ENCODE data around the gene ELOVL1. TPM values are rescaled to one million over a fixed set of nuclear protein-coding genes. Genes with fewer than 3 reads are reported as not detected.

Gene ELOVL1
- polyA plus RNA-seq, 2 of the 4 experiments (the other 2 are of a cell fraction) = 105 to 124 TPM

DNA sequence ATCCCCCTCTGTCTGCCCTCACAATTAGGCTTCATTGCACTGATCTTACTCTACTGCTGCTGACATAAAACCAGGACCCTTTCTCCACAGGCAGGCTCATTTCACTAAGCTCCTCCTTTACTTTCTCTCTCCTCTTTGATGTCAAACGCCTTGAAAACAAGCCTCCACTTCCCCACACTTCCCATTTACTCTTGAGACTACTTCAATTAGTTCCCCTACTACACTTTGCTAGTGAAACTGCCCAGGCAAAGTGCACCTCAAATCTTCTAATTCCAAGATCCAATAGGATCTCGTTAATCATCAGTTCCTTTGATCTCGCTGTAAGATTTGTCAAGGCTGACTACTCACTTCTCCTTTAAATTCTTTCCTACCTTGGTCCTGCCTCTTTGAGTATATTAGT lies 14.9 kb downstream of the ELOVL1 start:
- DNase-seq (ENCODE audit: low read depth in 1 of 2, low spot score in 1 of 2) (no peak), ATAC-seq (no peak), FAIRE-seq (no peak)
- WGBS (ENCODE audit: missing lambda C conversion rate) = 83% methylated on average over 3 of the region's 3 CpGs
- no peak for TF ChIP-seq ZC3H11A (IDR thresholded peaks at IDR 0.05)
- TF ChIP-seq SMC3 (IDR thresholded peaks at IDR 0.05) = no peak
- no peak for TF ChIP-seq HOXA7 (CRISPR knock-in tag; IDR thresholded peaks at IDR 0.05)
- TF ChIP-seq RARB (CRISPR knock-in tag; IDR thresholded peaks at IDR 0.05) = no peak
- TF ChIP-seq HOXB13 (CRISPR knock-in tag; IDR thresholded peaks at IDR 0.05; ENCODE audit: low read depth) = no peak
- H3K9me3 ChIP-seq = no peaks in the 10 kb centered on the region
- H3K4me2 ChIP-seq = no peak overlapping the region
- ChIA-PET CTCF (interaction anchor here (0.6 to 1.3 kb wide), 2 partner anchors 37 to 126 kb away, joined by 3 to 4 read pairs; no protein-coding TSS in a partner anchor), POLR2A (interaction anchor here (0.6 kb wide), 1 partner anchor 14 kb away, joined by 8 read pairs; no protein-coding TSS in a partner anchor)
- no peak overlapping the region for H3K4me3 ChIP-seq
- peaks cover 16% of the 10 kb centered on the region; the same call in 2 of the 3 replicates for H3K4me1 ChIP-seq
- H3K27ac ChIP-seq = no peak overlapping the region

DNA sequence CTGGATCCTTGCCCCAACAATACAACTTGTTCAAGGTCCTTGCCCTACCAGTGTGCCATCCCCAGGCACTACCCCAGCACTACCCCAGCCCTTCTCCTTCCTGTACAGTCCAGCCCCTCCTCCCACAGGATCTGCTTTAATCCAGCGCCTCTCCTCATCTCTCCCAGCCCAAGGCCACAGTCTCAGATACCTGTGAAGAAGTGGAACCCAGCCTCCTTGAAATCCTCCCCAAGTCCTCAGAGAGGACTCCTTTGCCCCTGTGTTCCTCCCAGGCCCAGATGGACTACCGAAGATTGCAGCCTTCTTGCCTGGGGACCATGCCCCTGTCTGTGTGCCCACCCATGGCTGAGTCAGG lies 15.5 kb downstream of the ELOVL1 start:
- Histone ChIP-seq H3K9me3 (no peaks in the 10 kb centered on the region), H3K4me1 (peaks cover 10% of the 10 kb centered on the region; the same call in 2 of the 3 replicates), H3K4me2 (no peak overlapping the region), H3K4me3 (no peak overlapping the region), H3K27ac (0 out of 6 replicates have a peak overlapping the region, but pooled peaks of 1 of the 2 experiments have one; percentile 31)
- CTCF ChIA-PET = no interaction called here
- TF ChIP-seq NFE2L2 (conservative IDR thresholded peaks at IDR 0.05; ENCODE audit: low read length) (no peak), HEYL (CRISPR knock-in tag; IDR thresholded peaks at IDR 0.05) (no peak), ATOH8 (CRISPR knock-in tag; IDR thresholded peaks at IDR 0.05; ENCODE audit: low read depth) (no peak), CBX2 (IDR thresholded peaks at IDR 0.05; ENCODE audit: borderline replicate concordance, low read depth) (no peak), MAZ (IDR thresholded peaks at IDR 0.05; ENCODE audit: borderline replicate concordance, low read depth, low read length) (no peak), CEBPB (IDR thresholded peaks at IDR 0.05) (no peak), HOXA7 (CRISPR knock-in tag; IDR thresholded peaks at IDR 0.05) (no peak)
- TF ChIP-seq, protein P1, sequence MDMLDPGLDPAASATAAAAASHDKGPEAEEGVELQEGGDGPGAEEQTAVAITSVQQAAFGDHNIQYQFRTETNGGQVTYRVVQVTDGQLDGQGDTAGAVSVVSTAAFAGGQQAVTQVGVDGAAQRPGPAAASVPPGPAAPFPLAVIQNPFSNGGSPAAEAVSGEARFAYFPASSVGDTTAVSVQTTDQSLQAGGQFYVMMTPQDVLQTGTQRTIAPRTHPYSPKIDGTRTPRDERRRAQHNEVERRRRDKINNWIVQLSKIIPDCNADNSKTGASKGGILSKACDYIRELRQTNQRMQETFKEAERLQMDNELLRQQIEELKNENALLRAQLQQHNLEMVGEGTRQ (IDR thresholded peaks at IDR 0.05) = no peak
- TF ChIP-seq, protein P2, sequence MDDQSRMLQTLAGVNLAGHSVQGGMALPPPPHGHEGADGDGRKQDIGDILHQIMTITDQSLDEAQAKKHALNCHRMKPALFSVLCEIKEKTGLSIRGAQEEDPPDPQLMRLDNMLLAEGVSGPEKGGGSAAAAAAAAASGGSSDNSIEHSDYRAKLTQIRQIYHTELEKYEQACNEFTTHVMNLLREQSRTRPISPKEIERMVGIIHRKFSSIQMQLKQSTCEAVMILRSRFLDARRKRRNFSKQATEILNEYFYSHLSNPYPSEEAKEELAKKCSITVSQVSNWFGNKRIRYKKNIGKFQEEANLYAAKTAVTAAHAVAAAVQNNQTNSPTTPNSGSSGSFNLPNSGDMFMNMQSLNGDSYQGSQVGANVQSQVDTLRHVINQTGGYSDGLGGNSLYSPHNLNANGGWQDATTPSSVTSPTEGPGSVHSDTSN (IDR thresholded peaks at IDR 0.05) = no peak
- TF ChIP-seq, protein P3, sequence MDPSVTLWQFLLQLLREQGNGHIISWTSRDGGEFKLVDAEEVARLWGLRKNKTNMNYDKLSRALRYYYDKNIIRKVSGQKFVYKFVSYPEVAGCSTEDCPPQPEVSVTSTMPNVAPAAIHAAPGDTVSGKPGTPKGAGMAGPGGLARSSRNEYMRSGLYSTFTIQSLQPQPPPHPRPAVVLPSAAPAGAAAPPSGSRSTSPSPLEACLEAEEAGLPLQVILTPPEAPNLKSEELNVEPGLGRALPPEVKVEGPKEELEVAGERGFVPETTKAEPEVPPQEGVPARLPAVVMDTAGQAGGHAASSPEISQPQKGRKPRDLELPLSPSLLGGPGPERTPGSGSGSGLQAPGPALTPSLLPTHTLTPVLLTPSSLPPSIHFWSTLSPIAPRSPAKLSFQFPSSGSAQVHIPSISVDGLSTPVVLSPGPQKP (IDR thresholded peaks at IDR 0.05; ENCODE audit: low read depth, low read length) = no peak
- TF ChIP-seq, protein P4, sequence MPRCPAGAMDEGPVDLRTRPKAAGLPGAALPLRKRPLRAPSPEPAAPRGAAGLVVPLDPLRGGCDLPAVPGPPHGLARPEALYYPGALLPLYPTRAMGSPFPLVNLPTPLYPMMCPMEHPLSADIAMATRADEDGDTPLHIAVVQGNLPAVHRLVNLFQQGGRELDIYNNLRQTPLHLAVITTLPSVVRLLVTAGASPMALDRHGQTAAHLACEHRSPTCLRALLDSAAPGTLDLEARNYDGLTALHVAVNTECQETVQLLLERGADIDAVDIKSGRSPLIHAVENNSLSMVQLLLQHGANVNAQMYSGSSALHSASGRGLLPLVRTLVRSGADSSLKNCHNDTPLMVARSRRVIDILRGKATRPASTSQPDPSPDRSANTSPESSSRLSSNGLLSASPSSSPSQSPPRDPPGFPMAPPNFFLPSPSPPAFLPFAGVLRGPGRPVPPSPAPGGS (IDR thresholded peaks at IDR 0.05) = no peak
- ATAC-seq (no peak), FAIRE-seq (no peak), DNase-seq (ENCODE audit: low read depth in 1 of 2, low spot score in 1 of 2) (no peak)
- POLR2A ChIA-PET = no interaction called here
- WGBS (ENCODE audit: missing lambda C conversion rate) = 80% methylated on average over 1 of the region's 2 CpGs

DNA sequence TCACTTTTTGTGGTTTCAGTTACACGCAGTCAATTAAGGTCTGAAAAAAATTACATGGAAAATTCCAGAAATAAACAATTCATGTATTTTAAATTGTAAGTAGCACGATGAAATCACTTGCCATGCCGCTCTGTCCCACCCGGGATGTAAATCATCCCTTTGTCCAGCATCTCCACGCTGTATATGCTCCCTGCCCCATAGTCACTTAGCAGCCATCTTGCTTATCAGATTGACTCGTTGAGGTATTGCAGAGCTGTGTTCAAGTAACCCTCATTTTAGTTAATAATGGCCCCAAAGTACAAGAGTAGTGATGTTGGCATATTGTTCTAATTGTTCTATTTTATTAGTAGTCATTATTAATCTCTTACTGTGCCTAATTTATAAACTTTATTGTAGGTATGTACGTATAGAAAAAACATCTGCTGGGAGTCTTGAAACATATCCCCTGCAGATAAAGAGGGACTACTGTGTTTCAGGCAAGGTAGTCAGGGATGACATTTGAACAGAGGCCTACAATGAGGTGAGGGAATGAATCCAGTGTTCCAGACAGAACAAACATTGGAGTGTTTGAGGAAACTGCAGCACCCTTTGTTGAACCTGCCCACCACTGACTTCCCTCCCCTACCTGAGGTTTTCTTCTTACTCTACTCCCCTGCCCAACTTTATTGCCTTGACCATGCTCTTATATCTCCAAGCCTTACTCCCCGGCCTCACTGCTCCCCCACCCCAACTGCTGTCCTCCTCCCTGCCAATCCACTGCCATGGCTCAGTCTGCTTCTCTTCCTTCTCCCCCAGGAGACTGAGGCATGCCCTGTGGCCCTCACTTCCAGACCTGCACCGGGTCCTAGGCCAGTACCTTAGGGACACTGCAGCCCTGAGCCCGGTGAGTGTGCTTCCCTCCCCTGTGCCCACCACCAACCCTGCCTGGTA lies 16.1 kb downstream of the ELOVL1 start:
- Histone ChIP-seq H3K4me2 (no peak overlapping the region), H3K4me3 (no peak overlapping the region), H3K4me1 (peaks cover 9% of the 10 kb centered on the region; the same call in 2 of the 3 replicates), H3K27ac (0 out of 6 replicates have a peak overlapping the region, but pooled peaks of 1 of the 2 experiments have one; percentile 31), H3K9me3 (no peaks in the 10 kb centered on the region)
- ATAC-seq (no peak), FAIRE-seq (no peak), DNase-seq (ENCODE audit: low read depth in 1 of 2, low spot score in 1 of 2) (no peak)
- ChIA-PET CTCF (no interaction called here), POLR2A (interaction anchor here (0.6 kb wide), 1 partner anchor 15 kb away, joined by 3 read pairs; no protein-coding TSS in a partner anchor)
- 83% methylated on average over 10 of the region's 10 CpGs for WGBS (ENCODE audit: missing lambda C conversion rate)
- TF ChIP-seq HOXA7 (CRISPR knock-in tag; IDR thresholded peaks at IDR 0.05) (no peak), SREBF2 (IDR thresholded peaks at IDR 0.05) (no peak), MAZ (IDR thresholded peaks at IDR 0.05; ENCODE audit: borderline replicate concordance, low read depth, low read length) (no peak), POLR2A (IDR thresholded peaks at IDR 0.05; ENCODE audit: low read length) (no peak), EHF (CRISPR knock-in tag; IDR thresholded peaks at IDR 0.05) (no peak), CBX2 (IDR thresholded peaks at IDR 0.05; ENCODE audit: borderline replicate concordance, low read depth) (no peak), CHD2 (IDR thresholded peaks at IDR 0.05; ENCODE audit: low read length, partially characterized antibody) (no peak), HEYL (CRISPR knock-in tag; IDR thresholded peaks at IDR 0.05) (no peak), FOSB (CRISPR knock-in tag; IDR thresholded peaks at IDR 0.05) (no peak), CTCF (IDR thresholded peaks at IDR 0.05) (no peak), RNF2 (IDR thresholded peaks at IDR 0.05; ENCODE audit: borderline replicate concordance, low read depth) (no peak), BHLHE40 (IDR thresholded peaks at IDR 0.05; ENCODE audit: low read depth, low read length) (no peak), CHD4 (IDR thresholded peaks at IDR 0.05; ENCODE audit: borderline replicate concordance) (no peak)

All from A549 (cell line).